ENCODE data around the gene ZNF143. TPM values are rescaled to one million over a fixed set of nuclear protein-coding genes. Genes with fewer than 3 reads are reported as not detected.

ZNF143 gene
- total RNA-seq, 2 donors from 2014 or later = 15.8 to 20.1 TPM

GRCh38 chr11:9461760-9462134 is 935 bp downstream of the ZNF143 start:
- no peaks in the 10 kb centered on the region for H3K9me3 ChIP-seq
- intact Hi-C loops (cut with DNase I) = no loop called here
- peak overlapping the region; percentile 89 to 99 (median 96) for H3K27ac ChIP-seq
- peaks cover 26% of the 10 kb centered on the region for H3K4me1 ChIP-seq
- H3K27me3 ChIP-seq = no peaks in the 10 kb centered on the region
- 0 to 1% methylated on average over 10 of the region's 10 CpGs for WGBS, 2 donors
- DNase-seq (no peak), ATAC-seq (no peak)
- TF ChIP-seq POLR2A (IDR thresholded peaks at IDR 0.05) (no peak), CTCF (IDR thresholded peaks at IDR 0.05) (no peak)
- peak overlapping the region; percentile 44 to 66 for H3K4me3 ChIP-seq
- H3K36me3 ChIP-seq (replicated peaks in 1 of 2; ENCODE audit: insufficient read depth in 1 of 2, low read depth in 2 of 2) = no peaks in the 10 kb centered on the region

- Histone ChIP-seq H3K9me3 (no peaks in the 10 kb centered on the region), H3K4me3 (no peak overlapping the region), H3K27me3 (no peaks in the 10 kb centered on the region), H3K36me3 (replicated peaks in 1 of 2; ENCODE audit: insufficient read depth in 1 of 2, low read depth in 2 of 2) (no peaks in the 10 kb centered on the region), H3K27ac (peak overlapping the region in 3 of 4 donors; percentile 96 to 99 (median 96)), H3K4me1 (peaks cover 26% of the 10 kb centered on the region)
- ATAC-seq (no peak), DNase-seq (no peak)
- TF ChIP-seq POLR2A (IDR thresholded peaks at IDR 0.05) (no peak), CTCF (IDR thresholded peaks at IDR 0.05) (no peak)
- intact Hi-C loops (cut with DNase I) = no loop called here
- 79 to 88% methylated on average over 16 of the region's 16 CpGs for WGBS, 2 donors
Observed at GRCh38 chr11:9462172-9462799, 1.5 kb downstream of the ZNF143 start.

- Histone ChIP-seq H3K36me3 (replicated peaks in 1 of 2; ENCODE audit: insufficient read depth in 1 of 2, low read depth in 2 of 2) (no peaks in the 10 kb centered on the region), H3K27me3 (no peaks in the 10 kb centered on the region), H3K4me1 (peaks cover 26% of the 10 kb centered on the region), H3K4me3 (no peak overlapping the region), H3K9me3 (no peaks in the 10 kb centered on the region), H3K27ac (no peak overlapping the region)
- no peak for ATAC-seq
- intact Hi-C loops (cut with DNase I) = no loop called here
- WGBS, 2 donors = 85 to 92% methylated on average over 8 of the region's 8 CpGs
- no peak for TF ChIP-seq CTCF (IDR thresholded peaks at IDR 0.05)
- no peak for DNase-seq
Observed at GRCh38 chr11:9462806-9463537, 2.2 kb downstream of the ZNF143 start.

- ATAC-seq (no peak), DNase-seq (no peak)
- Histone ChIP-seq H3K36me3 (replicated peaks in 1 of 2; ENCODE audit: insufficient read depth in 1 of 2, low read depth in 2 of 2) (peaks cover 0 to 13% of the 10 kb centered on the region in 2 donors), H3K27ac (no peak overlapping the region), H3K4me1 (no peaks in the 10 kb centered on the region), H3K9me3 (no peaks in the 10 kb centered on the region), H3K27me3 (no peaks in the 10 kb centered on the region), H3K4me3 (no peak overlapping the region)
- intact Hi-C loops (cut with DNase I) = no loop called here
- 84% methylated on average over 4 of the region's 4 CpGs for WGBS, 2 donors
- TF ChIP-seq CTCF (IDR thresholded peaks at IDR 0.05) = no peak
- no peak for TF ChIP-seq POLR2A (IDR thresholded peaks at IDR 0.05)
Observed at GRCh38 chr11:9470765-9471164, 10.0 kb downstream of the ZNF143 start.

GRCh38 chr11:9473408-9473807 is 12.6 kb downstream of the ZNF143 start:
- Histone ChIP-seq H3K9me3 (no peaks in the 10 kb centered on the region), H3K4me3 (no peak overlapping the region), H3K36me3 (replicated peaks in 1 of 2; ENCODE audit: insufficient read depth in 1 of 2, low read depth in 2 of 2) (peaks cover 3 to 13% of the 10 kb centered on the region in 2 donors), H3K4me1 (no peaks in the 10 kb centered on the region), H3K27ac (no peak overlapping the region), H3K27me3 (no peaks in the 10 kb centered on the region)
- ATAC-seq (no peak), DNase-seq (no peak)
- no peak for TF ChIP-seq CTCF (IDR thresholded peaks at IDR 0.05)
- no peak for TF ChIP-seq POLR2A (IDR thresholded peaks at IDR 0.05)
- intact Hi-C loops (cut with DNase I) = no loop called here
